ENCODE measurements around the gene ZNF780A. TPM values are rescaled to one million over a fixed set of nuclear protein-coding genes. Genes with fewer than 3 reads are reported as not detected.

ZNF780A gene
- total and polyA plus RNA-seq, 2 of the 8 experiments (the other 6 are each of a cell fraction or from before 2014, with no cell fraction given): 3.5 to 12.0 TPM

GRCh38 chr19:40057166-40057565 lies 33.6 kb downstream of the ZNF780A start:
- Histone ChIP-seq H3K9me3 (ENCODE audit: insufficient read depth in 2 of 2, low read depth in 1 of 2, low read length in 1 of 2) (peaks cover 2 to 9% of the 10 kb centered on the region in 2 experiments; a peak in 2 of 4 replicates), H2BK12ac (ENCODE audit: low read depth, low read length) (no peak overlapping the region), H3K4me2 (ENCODE audit: insufficient read depth in 1 of 2, low read depth in 2 of 2, low read length in 2 of 2) (no peak overlapping the region; a peak in 1 of 4 replicates), H3K4me3 (ENCODE audit: extremely low read depth in 1 of 4, insufficient read depth in 2 of 4, low read depth in 3 of 4, low read length in 4 of 4) (peak overlapping the region in 1 of 4 experiments; percentile 89; a peak in 1 of 8 replicates), H3K79me2 (ENCODE audit: control insufficient read depth in 1 of 2, insufficient read depth in 2 of 2, low read length in 2 of 2) (peaks cover 0 to 34% of the 10 kb centered on the region in 2 experiments; a peak in 2 of 4 replicates), H3K4ac (replicated peaks; ENCODE audit: insufficient read length, low read depth, low read length) (no peak overlapping the region), H3K9ac (replicated peaks in 1 of 4; ENCODE audit: extremely low read depth in 1 of 4, low read depth in 3 of 4, low read length in 3 of 4) (no peak overlapping the region), H3K4me1 (replicated peaks in 1 of 4; ENCODE audit: control insufficient read depth in 3 of 4, insufficient read depth in 4 of 4, low read length in 3 of 4) (peaks cover 0 to 6% (median 0%) of the 10 kb centered on the region in 4 experiments; a peak in 1 of 7 replicates), H4K91ac (replicated peaks; ENCODE audit: insufficient read length, low read length) (no peak overlapping the region), H3K14ac (ENCODE audit: insufficient read length) (no peak overlapping the region), H3K36me3 (ENCODE audit: control insufficient read depth in 2 of 4, insufficient read depth in 4 of 4, low read length in 3 of 4) (no peaks in the 10 kb centered on the region), H3K56ac (replicated peaks; ENCODE audit: insufficient read length, low read depth, low read length) (no peak overlapping the region), H4K5ac (ENCODE audit: insufficient read length, low read depth, low read length) (no peak overlapping the region), H2BK120ac (replicated peaks; ENCODE audit: low read depth, low read length) (no peak overlapping the region), H3K23me2 (ENCODE audit: low read depth, low read length) (peaks cover 7% of the 10 kb centered on the region), H2BK5ac (ENCODE audit: low read depth, low read length) (no peak overlapping the region), H3K27me3 (replicated peaks in 1 of 4; ENCODE audit: control insufficient read depth in 3 of 4, extremely low read depth in 1 of 4, insufficient read depth in 3 of 4, low read length in 3 of 4) (no peaks in the 10 kb centered on the region), H3K18ac (ENCODE audit: extremely low read depth, low read length) (no peak overlapping the region), H2AK5ac (ENCODE audit: low read depth, low read length) (no peak overlapping the region), H2AFZ (ENCODE audit: low read length) (no peak overlapping the region), H2BK15ac (ENCODE audit: low read length) (no peak overlapping the region), H4K8ac (ENCODE audit: extremely low read depth, insufficient read depth, low read length) (no peak overlapping the region), H4K20me1 (replicated peaks in 1 of 2; ENCODE audit: control insufficient read depth in 1 of 2, insufficient read depth in 2 of 2, low read length in 2 of 2) (no peaks in the 10 kb centered on the region), H3K23ac (ENCODE audit: insufficient read length) (no peak overlapping the region), H3K27ac (ENCODE audit: low read depth, low read length) (no peak overlapping the region), H3K79me1 (ENCODE audit: low read depth, low read length) (no peaks in the 10 kb centered on the region; the same call in 1 of the 2 replicates), H2BK20ac (ENCODE audit: low read length) (no peak overlapping the region)
- POLR2A ChIA-PET (ENCODE audit: partially characterized antibody): no interaction called here
- no peak for TF ChIP-seq KDM4A (IDR thresholded peaks at IDR 0.05; ENCODE audit: low read depth, low read length, severe bottlenecking)
- TF ChIP-seq ATF2 (IDR thresholded peaks at IDR 0.05; ENCODE audit: low read length): no peak
- no peak for TF ChIP-seq CTBP2 (IDR thresholded peaks at IDR 0.05; ENCODE audit: borderline replicate concordance, insufficient read depth, insufficient read length, low read length)
- TF ChIP-seq SIX5 (IDR thresholded peaks at IDR 0.05; ENCODE audit: low read depth, low read length): no peak
- TF ChIP-seq SAP30 (IDR thresholded peaks at IDR 0.05; ENCODE audit: insufficient read depth, insufficient replicate concordance, low read length): no peak
- no peak for TF ChIP-seq ZNF274 (IDR thresholded peaks at IDR 0.05; ENCODE audit: borderline replicate concordance, extremely low read depth, low read length)
- TF ChIP-seq SRF (IDR thresholded peaks at IDR 0.05; ENCODE audit: low read depth, low read length): no peak
- no peak for TF ChIP-seq GTF2F1 (IDR thresholded peaks at IDR 0.05; ENCODE audit: borderline replicate concordance, low read depth, low read length)
- no peak for TF ChIP-seq SIRT6 (IDR thresholded peaks at IDR 0.05; ENCODE audit: low read length)
- 90% methylated on average over 1 of the region's 1 CpG; no CpG with 5 or more reads in 1 of the 2 experiments for WGBS, 2 experiments (ENCODE audit: extremely low coverage in 1 of 2, insufficient coverage in 1 of 2, insufficient read length in 1 of 2, insufficient replicate concordance in 2 of 2, low coverage in 1 of 2, low lambda C conversion rate in 2 of 2, missing lambda C conversion rate in 1 of 2)
- FAIRE-seq (no peak), DNase-seq (ENCODE audit: low read depth in 1 of 2, low spot score in 2 of 2) (no peak)
- CTCF ChIA-PET (ENCODE audit: partially characterized antibody): no interaction called here

Data from H1 (cell line).